Esophagus (tissue), 2 donors: ENCODE data around the gene SLC41A3. TPM values are rescaled to one million over a fixed set of nuclear protein-coding genes. Genes with fewer than 3 reads are reported as not detected.

Experiments
- H3K27ac ChIP-seq, 2 donors: one replicate each; pipeline ENCODE4 v1.5.1; 2013; ENCODE audit warnings: low read depth in 2 of 2, mild to moderate bottlenecking in 2 of 2, inconsistent platforms in 1 of 2, low read length in 1 of 2, moderate library complexity in 1 of 2
- H3K27me3 ChIP-seq, 2 donors: one replicate each; pipeline ENCODE4 v1.6.1; 2013; ENCODE audit warnings: low read length in 2 of 2, control low read depth in 1 of 2, mild to moderate bottlenecking in 1 of 2; ENCODE audit not compliant: insufficient read depth in 2 of 2, control insufficient read depth in 1 of 2
- H3K36me3 ChIP-seq, 2 donors: one replicate each; pipeline ENCODE4 v1.6.1; 2013; ENCODE audit warnings: low read length in 1 of 2; ENCODE audit not compliant: control insufficient read depth in 2 of 2, insufficient read depth in 2 of 2
- H3K4me1 ChIP-seq, 2 donors: one replicate each; pipeline ENCODE4 v1.6.1; 2013; ENCODE audit warnings: low read length in 1 of 2; ENCODE audit not compliant: control insufficient read depth in 2 of 2, insufficient read depth in 2 of 2
- H3K4me3 ChIP-seq, 2 donors: one replicate each; pipeline ENCODE4 v1.5.1; 2013; ENCODE audit warnings: low read length in 2 of 2, mild to moderate bottlenecking in 2 of 2, low read depth in 1 of 2, moderate library complexity in 1 of 2
- H3K9me3 ChIP-seq, 2 donors: one replicate each; pipeline ENCODE4 v1.6.1; 2013; ENCODE audit warnings: mild to moderate bottlenecking in 2 of 2, low read depth in 1 of 2, low read length in 1 of 2, moderate library complexity in 1 of 2; ENCODE audit not compliant: control insufficient read depth in 2 of 2, insufficient read depth in 1 of 2
- WGBS, 2 donors: extraction: QIAGEN DNeasy Blood & Tissue Kit; methylation state at CpG; one replicate each; pipeline ENCODE4 v1.1.7; 2013; 5-methylcytosine and 5-hydroxymethylcytosine counted together
- polyA plus RNA-seq, 2 donors: library from polyadenylated mRNA; stranded (reverse); fragments of 200-250 nt; gene quantifications; one replicate each; pipeline ENCODE4 v1.2.3, GENCODE V29; 2013
- donor health status: healthy with polysubstance abuse.
- donor health status: Bipolar disorder and iron deficiency.

Gene SLC41A3
- polyA plus RNA-seq, 2 donors, result 9.0 to 17.5 TPM

DNA sequence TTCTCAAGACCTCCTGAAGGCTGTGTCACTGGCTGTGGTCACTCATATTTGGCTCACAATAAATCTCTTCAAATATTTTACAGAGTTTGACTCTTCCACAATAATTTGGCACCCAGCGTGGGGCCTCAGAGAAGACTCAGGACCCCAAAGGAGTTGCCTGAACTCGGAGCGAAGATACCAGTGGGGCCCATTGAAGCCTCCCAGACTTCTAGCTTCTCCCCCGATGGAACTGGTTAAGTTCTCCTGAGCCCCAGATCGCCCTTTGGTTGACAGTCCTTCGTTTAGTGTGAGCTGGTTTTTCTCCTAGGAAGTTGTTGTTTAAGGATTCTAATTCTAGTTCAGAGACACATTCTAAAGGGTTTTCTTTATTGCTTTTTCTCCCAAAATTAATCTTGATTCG lies 1.4 kb upstream of the SLC41A3 start:
- 97 to 98% methylated on average over 7 of the region's 7 CpGs for WGBS, 2 donors
- peaks cover 4 to 7% of the 10 kb centered on the region in 2 donors for H3K4me1 ChIP-seq
- H3K27ac ChIP-seq, result no peak overlapping the region
- no peaks in the 10 kb centered on the region for H3K36me3 ChIP-seq
- H3K9me3 ChIP-seq, result no peaks in the 10 kb centered on the region
- H3K27me3 ChIP-seq, result no peaks in the 10 kb centered on the region
- no peak overlapping the region for H3K4me3 ChIP-seq

- H3K27ac ChIP-seq, result peak overlapping the region; percentile 92 to 97
- peak overlapping the region; percentile 7 to 83 for H3K4me3 ChIP-seq
- H3K9me3 ChIP-seq, result no peaks in the 10 kb centered on the region
- no peaks in the 10 kb centered on the region for H3K36me3 ChIP-seq
- 57 to 67% methylated on average over 5 of the region's 5 CpGs for WGBS, 2 donors
- peaks cover 4 to 7% of the 10 kb centered on the region in 2 donors for H3K4me1 ChIP-seq
- H3K27me3 ChIP-seq, result no peaks in the 10 kb centered on the region
These were observed 850 bp upstream of the SLC41A3 start for GRCh38 chr3:126084768-126085180.

DNA sequence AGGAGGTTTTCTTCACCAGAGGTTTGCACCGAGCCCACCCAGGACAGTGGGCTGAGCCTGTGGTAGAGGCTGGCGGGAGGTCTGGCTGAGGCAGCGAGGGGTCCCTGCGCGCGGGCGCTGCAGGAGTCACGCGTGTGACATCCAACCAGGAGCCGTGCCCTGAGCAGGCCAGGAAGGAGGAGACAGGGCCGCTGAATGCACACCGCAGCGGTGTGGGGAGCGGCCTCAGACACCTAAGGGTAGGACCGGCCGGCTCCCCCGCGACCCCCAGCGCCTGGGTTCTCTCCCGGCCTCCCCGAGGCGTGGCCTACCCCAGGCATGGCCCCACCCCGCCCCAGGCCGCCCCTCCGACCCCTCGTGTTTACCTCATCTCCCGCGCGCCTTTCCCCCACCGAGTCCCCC lies 412 bp downstream of the SLC41A3 start:
- Histone ChIP-seq H3K36me3 (no peaks in the 10 kb centered on the region), H3K9me3 (no peaks in the 10 kb centered on the region), H3K27ac (peak overlapping the region; percentile 92 to 97), H3K27me3 (no peaks in the 10 kb centered on the region), H3K4me1 (peaks cover 4 to 7% of the 10 kb centered on the region in 2 donors), H3K4me3 (peak overlapping the region; percentile 68 to 83)
- WGBS, 2 donors, result 1% methylated on average over 11 to 30 of the region's 30 CpGs

- H3K4me3 ChIP-seq, result peak overlapping the region in 1 of 2 donors; percentile 83
- peaks cover 4 to 7% of the 10 kb centered on the region in 2 donors for H3K4me1 ChIP-seq
- 19 to 22% methylated on average over 3 of the region's 3 CpGs for WGBS, 2 donors
- no peak overlapping the region for H3K27ac ChIP-seq
- no peaks in the 10 kb centered on the region for H3K36me3 ChIP-seq
- no peaks in the 10 kb centered on the region for H3K27me3 ChIP-seq
- no peaks in the 10 kb centered on the region for H3K9me3 ChIP-seq
These were observed 832 bp downstream of the SLC41A3 start for GRCh38 chr3:126083138-126083445.

DNA sequence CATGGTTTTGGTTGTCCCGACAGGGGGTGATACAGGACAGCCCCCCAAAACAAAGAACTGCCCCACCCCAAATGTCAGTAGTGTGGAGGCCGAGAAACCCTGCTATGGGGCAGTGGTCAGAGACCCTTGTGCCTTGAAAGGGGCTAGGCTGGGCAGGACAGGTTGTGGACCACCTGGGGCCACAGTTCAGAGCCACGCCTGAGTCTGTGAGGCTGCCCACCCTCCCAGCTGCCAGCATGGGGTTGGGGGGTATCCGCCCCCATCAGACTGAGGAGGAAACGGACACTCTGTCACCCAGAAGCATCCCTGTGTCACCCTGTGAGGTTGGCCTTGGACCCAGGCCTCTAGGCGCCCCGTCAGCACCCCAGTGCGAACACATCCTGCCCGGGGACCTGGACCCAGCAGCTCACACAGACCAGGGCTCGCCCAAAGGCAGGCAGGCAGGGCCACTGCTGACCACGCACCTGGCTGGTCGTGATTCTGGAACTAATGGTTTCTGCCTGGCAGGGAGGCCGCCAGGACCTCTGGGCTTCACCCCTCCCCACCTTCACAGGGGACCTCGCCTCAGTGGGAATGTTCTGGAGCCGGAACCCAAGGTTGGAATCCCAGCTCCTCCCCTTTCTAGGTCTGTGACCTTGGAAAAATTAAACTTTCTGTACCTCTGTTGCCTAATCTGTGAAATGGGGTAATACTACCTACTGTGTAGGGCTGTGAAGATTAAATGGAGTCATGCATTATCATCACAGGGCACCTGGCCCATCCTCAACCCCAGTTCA lies 1.4 kb downstream of the SLC41A3 start:
- 92 to 93% methylated on average over 15 of the region's 15 CpGs for WGBS, 2 donors

DNA sequence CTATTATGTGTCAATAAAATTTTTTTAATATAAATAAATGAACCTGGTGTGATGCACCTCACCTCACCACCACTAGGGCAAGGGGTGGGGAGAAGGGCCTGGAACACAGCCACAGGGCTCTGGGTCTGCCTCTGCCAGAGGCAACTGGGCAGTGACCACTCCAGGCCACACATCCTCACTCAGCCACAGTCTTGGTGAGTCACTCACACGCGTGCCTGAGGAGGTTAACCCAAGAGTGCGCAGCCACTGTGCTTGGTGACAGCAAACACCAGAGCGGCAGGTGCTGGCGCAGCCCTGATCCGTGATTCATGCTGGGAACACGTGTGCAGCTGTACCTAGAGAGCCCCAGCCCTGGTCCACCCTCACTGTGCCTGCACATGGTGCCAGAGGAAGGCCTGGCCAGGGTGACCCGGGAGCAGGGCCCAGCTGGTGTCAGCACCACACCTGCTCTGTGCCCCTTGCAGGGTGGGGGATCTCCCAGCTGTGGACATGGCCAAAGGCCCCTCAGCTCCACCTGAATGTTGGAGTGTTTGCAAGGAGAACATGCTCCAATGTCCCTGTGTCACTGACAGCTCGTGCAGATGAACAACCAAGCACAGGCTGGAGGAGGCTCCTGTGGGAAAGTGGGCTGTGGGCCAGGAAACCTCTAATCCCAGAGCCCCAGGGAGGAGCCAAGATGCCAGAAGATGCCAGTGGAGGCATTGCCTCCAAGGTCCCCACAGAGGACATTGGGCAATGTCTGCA lies 2.1 kb downstream of the SLC41A3 start:
- peak overlapping the region in 1 of 2 donors; percentile 50 for H3K27ac ChIP-seq
- 56 to 59% methylated on average over 9 of the region's 9 CpGs for WGBS, 2 donors
- H3K27me3 ChIP-seq, result no peaks in the 10 kb centered on the region
- no peak overlapping the region for H3K4me3 ChIP-seq
- H3K36me3 ChIP-seq, result no peaks in the 10 kb centered on the region
- peaks cover 4 to 7% of the 10 kb centered on the region in 2 donors for H3K4me1 ChIP-seq
- no peaks in the 10 kb centered on the region for H3K9me3 ChIP-seq

More for the DNA sequence above, 1.4 kb downstream of the SLC41A3 start:
- Histone ChIP-seq H3K36me3 (no peaks in the 10 kb centered on the region), H3K27ac (peak overlapping the region in 1 of 2 donors; percentile 27), H3K4me1 (peaks cover 4 to 7% of the 10 kb centered on the region in 2 donors), H3K27me3 (no peaks in the 10 kb centered on the region), H3K9me3 (no peaks in the 10 kb centered on the region), H3K4me3 (no peak overlapping the region)

- WGBS, 2 donors, result 88 to 98% methylated on average over 5 of the region's 5 CpGs
- H3K9me3 ChIP-seq, result no peaks in the 10 kb centered on the region
- no peaks in the 10 kb centered on the region for H3K27me3 ChIP-seq
- H3K27ac ChIP-seq, result no peak overlapping the region
- H3K4me1 ChIP-seq, result peaks cover 4 to 7% of the 10 kb centered on the region in 2 donors
- H3K4me3 ChIP-seq, result no peak overlapping the region
- no peaks in the 10 kb centered on the region for H3K36me3 ChIP-seq
These were observed 3.0 kb downstream of the SLC41A3 start for GRCh38 chr3:126080970-126081369.

GRCh38 chr3:126078866-126079265 lies 5.1 kb downstream of the SLC41A3 start:
- H3K4me1 ChIP-seq, result peaks cover 4 to 7% of the 10 kb centered on the region in 2 donors
- no peaks in the 10 kb centered on the region for H3K36me3 ChIP-seq
- H3K27me3 ChIP-seq, result no peaks in the 10 kb centered on the region
- 82 to 84% methylated on average over 4 of the region's 4 CpGs for WGBS, 2 donors
- H3K9me3 ChIP-seq, result no peaks in the 10 kb centered on the region
- no peak overlapping the region for H3K4me3 ChIP-seq
- no peak overlapping the region for H3K27ac ChIP-seq

GRCh38 chr3:126077754-126078153 lies 6.2 kb downstream of the SLC41A3 start:
- Histone ChIP-seq H3K4me1 (peaks cover 4 to 7% of the 10 kb centered on the region in 2 donors), H3K27me3 (no peaks in the 10 kb centered on the region), H3K27ac (no peak overlapping the region), H3K4me3 (no peak overlapping the region), H3K36me3 (no peaks in the 10 kb centered on the region), H3K9me3 (no peaks in the 10 kb centered on the region)
- WGBS, 2 donors, result 96 to 97% methylated on average over 11 of the region's 11 CpGs
